SK-N-SH (cell line): ENCODE measurements around the gene CFAP251. TPM values are rescaled to one million over a fixed set of nuclear protein-coding genes. Genes with fewer than 3 reads are reported as not detected.

Experiments
- CTCF ChIA-PET: fragments of 300-600, 350-600 bp; formaldehyde crosslinking; extraction: SDS; loops from one replicate; lab custom pipeline; 2021; lab: Yijun Ruan, JAX
- POLR2A ChIA-PET: fragments of 350-600 bp; sonication (Branson Sonifier 250); formaldehyde crosslinking; extraction: SDS; loops from one replicate; lab custom pipeline; 2020; ENCODE audit warnings: antibody characterized with exemption, inconsistent platforms; lab: Yijun Ruan, JAX
- DNase-seq: peaks from one replicate; pipeline ENCODE4 v3.0.0; 2012
- H2AFZ ChIP-seq: fragments of 200-600 bp; sonication (generic); 2 replicates; pipeline ENCODE4 v1.8.1; 2016; ENCODE audit warnings: antibody characterized with exemption, mild to moderate bottlenecking, low read depth
- H3F3A ChIP-seq: fragments of 200-600 bp; sonication (generic); replicated peaks from 2 replicates; pipeline ENCODE3; 2016; ENCODE audit warnings: antibody characterized with exemption, mild to moderate bottlenecking; ENCODE audit not compliant: insufficient read depth
- H3K27ac ChIP-seq, 2 experiments: fragments of 200-500 bp in 1 of 2; fragments of 200-600 bp in 1 of 2; sonication (Bioruptor generic) in 1 of 2; sonication (generic), shearing (Covaris generic) in 1 of 2; 2 replicates each; pipeline versions ENCODE4 v1.5.1 to v1.6.1; 2014 to 2016; ENCODE audit warnings: low read depth in 2 of 2, inconsistent platforms in 1 of 2, low read length in 1 of 2, mild to moderate bottlenecking in 1 of 2, mixed read lengths in 1 of 2
- H3K27me3 ChIP-seq: fragments of 200-600 bp; sonication (generic), shearing (Covaris generic); 2 replicates; pipeline ENCODE4 v1.6.1; 2016; ENCODE audit warnings: mixed run types; ENCODE audit not compliant: insufficient read depth
- H3K36me3 ChIP-seq, 2 experiments: fragments of 200-500 bp in 1 of 2; fragments of 200-600 bp in 1 of 2; sonication (Bioruptor generic) in 1 of 2; sonication (generic) in 1 of 2; replicated peaks in 1 of 2; 2 replicates each; pipeline versions ENCODE3 to v1.5.1; 2014 to 2016; ENCODE audit warnings: low read length in 1 of 2, mild to moderate bottlenecking in 1 of 2; ENCODE audit not compliant: insufficient read depth in 2 of 2, control insufficient read depth in 1 of 2
- H3K4me1 ChIP-seq, 2 experiments: fragments of 200-500 bp in 1 of 2; fragments of 200-600 bp in 1 of 2; sonication (Bioruptor generic) in 1 of 2; sonication (generic), shearing (Covaris generic) in 1 of 2; 2 replicates each; pipeline versions ENCODE4 v1.5.1 to v1.6.1; 2014 to 2016; ENCODE audit warnings: low read depth in 1 of 2, low read length in 1 of 2, mixed run types in 1 of 2; ENCODE audit not compliant: insufficient read depth in 2 of 2, control insufficient read depth in 1 of 2
- H3K4me2 ChIP-seq: fragments of 200-600 bp; sonication (generic), shearing (Covaris generic); 2 replicates; pipeline ENCODE4 v1.6.1; 2017; ENCODE audit warnings: mixed run types
- H3K4me3 ChIP-seq, 2 experiments: fragments of 200-500 bp in 1 of 2; fragments of 200-600 bp in 1 of 2; sonication (Bioruptor generic) in 1 of 2; sonication (generic), shearing (Covaris generic) in 1 of 2; 2 replicates each; pipeline versions ENCODE4 v1.5.1 to v1.8.1; 2014 to 2016; ENCODE audit warnings: low read depth in 2 of 2, inconsistent platforms in 1 of 2, low read length in 1 of 2, mild to moderate bottlenecking in 1 of 2, mixed read lengths in 1 of 2, moderate library complexity in 1 of 2
- H3K79me2 ChIP-seq: fragments of 200-600 bp; sonication (generic); 2 replicates; pipeline ENCODE4 v1.8.1; 2017; ENCODE audit warnings: mild to moderate bottlenecking; ENCODE audit not compliant: insufficient read depth
- H3K9ac ChIP-seq: fragments of 200-600 bp; sonication (generic); 2 replicates; pipeline ENCODE4 v1.6.1; 2017; ENCODE audit warnings: mixed run types
- H3K9me2 ChIP-seq: fragments of 200-600 bp; sonication (generic); 2 replicates; pipeline ENCODE4 v1.6.1; 2017; ENCODE audit warnings: mixed run types
- H3K9me3 ChIP-seq: fragments of 200-600 bp; sonication (generic); 2 replicates; pipeline ENCODE4 v1.6.1; 2017; ENCODE audit warnings: mixed run types, mild to moderate bottlenecking, moderate library complexity
- H4K20me1 ChIP-seq: fragments of 200-600 bp; sonication (generic); 2 replicates; pipeline ENCODE4 v1.6.1; 2017; ENCODE audit warnings: mild to moderate bottlenecking, mixed run types; ENCODE audit not compliant: insufficient read depth
- CHD2 ChIP-seq: fragments of 150-350 bp; IDR thresholded peaks from 2 replicates; pipeline ENCODE4 v1.6.1; 2018; ENCODE audit warnings: low read length; ENCODE audit not compliant: partially characterized antibody
- EZH2phosphoT487 ChIP-seq: fragments of 200-600 bp; sonication (generic); IDR thresholded peaks from 2 replicates; pipeline ENCODE4 v1.6.1; 2017; ENCODE audit warnings: low read depth, mixed run types, mild to moderate bottlenecking, antibody characterized with exemption, moderate library complexity, borderline replicate concordance
- FOSL2 ChIP-seq: IDR thresholded peaks from 2 replicates; pipeline ENCODE4 v1.4.0; 2012; ENCODE audit warnings: low read depth, mild to moderate bottlenecking, moderate library complexity, borderline replicate concordance
- FOXM1 ChIP-seq: IDR thresholded peaks from 2 replicates; pipeline ENCODE4 v1.4.0; 2012; ENCODE audit warnings: low read depth, mild to moderate bottlenecking
- GABPA ChIP-seq: IDR thresholded peaks from 2 replicates; pipeline ENCODE4 v1.4.0; 2012; ENCODE audit warnings: low read depth, mild to moderate bottlenecking
- NRF1 ChIP-seq: IDR thresholded peaks from 2 replicates; pipeline ENCODE4 v1.6.1; 2012; ENCODE audit warnings: low read depth, mild to moderate bottlenecking, low read length
- RAD21 ChIP-seq: IDR thresholded peaks from 2 replicates; pipeline ENCODE4 v1.6.1; 2012; ENCODE audit warnings: mild to moderate bottlenecking, low read length
- RXRA ChIP-seq: IDR thresholded peaks from 2 replicates; pipeline ENCODE4 v1.4.0; 2012; ENCODE audit warnings: low read depth, mild to moderate bottlenecking, borderline replicate concordance
- TCF12 ChIP-seq: IDR thresholded peaks from 2 replicates; pipeline ENCODE4 v1.4.0; 2012
- TEAD4 ChIP-seq: IDR thresholded peaks from 2 replicates; pipeline ENCODE4 v1.4.0; 2012; ENCODE audit warnings: mild to moderate bottlenecking, borderline replicate concordance; ENCODE audit not compliant: insufficient read depth
- YY1 ChIP-seq: IDR thresholded peaks from 2 replicates; pipeline ENCODE4 v1.4.0; 2012; ENCODE audit warnings: low read depth, mild to moderate bottlenecking
- WGBS: methylation state at CpG from one replicate; pipeline ENCODE4 v1.1.6; 2017; ENCODE audit warnings: low lambda C conversion rate; 5-methylcytosine and 5-hydroxymethylcytosine counted together
- polyA plus RNA-seq, 3 experiments: library from polyadenylated mRNA; depleted of rRNA; stranded (reverse); fragments of >200 nt; gene quantifications; 2 replicates each; pipeline ENCODE4 v1.2.3, GENCODE V29; 2012
- TF ChIP-seq, protein P1 (sequence below): IDR thresholded peaks from 2 replicates; pipeline ENCODE4 v1.4.0; 2012; ENCODE audit warnings: low read depth, borderline replicate concordance
- TF ChIP-seq, protein P2 (sequence below): IDR thresholded peaks from 2 replicates; pipeline ENCODE4 v1.6.1; 2012; ENCODE audit warnings: mild to moderate bottlenecking, low read depth, low read length, moderate library complexity
- TF ChIP-seq, protein P3 (sequence below): fragments of 150-350 bp; IDR thresholded peaks from 2 replicates; pipeline ENCODE4 v1.6.1; 2016; ENCODE audit warnings: mild to moderate bottlenecking, low read depth, low read length
- TF ChIP-seq, protein P4 (sequence below): IDR thresholded peaks from 2 replicates; pipeline ENCODE4 v1.4.0; 2012; ENCODE audit warnings: low read depth, borderline replicate concordance

Gene CFAP251
- polyA plus RNA-seq, 1 of the 3 experiments (the other 2 are of a cell fraction): 5.7 TPM

DNA sequence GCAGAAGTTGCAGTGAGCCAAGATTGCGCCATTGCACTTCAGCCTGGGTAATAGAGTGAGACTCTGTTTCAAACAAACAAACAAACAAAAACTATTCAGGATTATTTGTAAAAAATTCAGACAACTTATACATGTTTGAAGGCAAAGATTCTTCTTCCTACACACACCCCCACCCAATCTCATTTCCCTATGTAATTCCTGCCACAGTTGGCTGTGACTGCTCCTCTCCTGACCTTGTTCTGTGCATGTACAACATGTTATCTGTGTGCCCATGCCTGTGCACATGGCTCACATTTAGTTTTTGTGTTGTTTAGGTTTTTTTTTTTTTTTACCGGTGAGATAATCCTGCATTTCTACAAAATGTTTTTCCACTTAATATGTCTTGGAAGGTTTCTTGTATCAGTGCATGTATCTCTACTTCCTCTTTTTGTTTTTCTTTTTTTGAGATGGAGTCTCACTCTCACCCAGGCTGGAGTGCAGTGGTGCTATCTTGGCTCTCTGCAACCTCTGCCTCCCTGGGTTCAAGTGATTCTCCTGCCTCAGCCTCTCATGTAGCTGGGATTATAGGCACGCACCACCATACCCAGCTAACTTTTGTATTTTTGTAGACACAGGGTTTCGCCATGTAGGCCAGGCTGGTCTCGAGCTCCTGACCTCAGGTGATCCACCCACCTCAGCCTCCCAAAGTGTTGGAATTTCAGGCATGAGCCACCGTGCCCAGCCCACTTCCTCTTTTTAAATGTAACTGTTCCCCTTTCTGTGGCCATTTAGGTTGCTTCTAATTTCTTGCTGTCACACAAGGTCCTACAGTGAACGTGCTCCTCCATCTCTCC is 8.7 kb downstream of the CFAP251 start:
- WGBS: 88% methylated on average over 7 of the region's 7 CpGs
- no peaks in the 10 kb centered on the region for H3K9me3 ChIP-seq
- no peaks in the 10 kb centered on the region for H3K27me3 ChIP-seq
- TF ChIP-seq TEAD4 (no peak), RXRA (no peak), GABPA (no peak), YY1 (no peak), CHD2 (no peak), FOXM1 (no peak)
- TF ChIP-seq, protein P1, sequence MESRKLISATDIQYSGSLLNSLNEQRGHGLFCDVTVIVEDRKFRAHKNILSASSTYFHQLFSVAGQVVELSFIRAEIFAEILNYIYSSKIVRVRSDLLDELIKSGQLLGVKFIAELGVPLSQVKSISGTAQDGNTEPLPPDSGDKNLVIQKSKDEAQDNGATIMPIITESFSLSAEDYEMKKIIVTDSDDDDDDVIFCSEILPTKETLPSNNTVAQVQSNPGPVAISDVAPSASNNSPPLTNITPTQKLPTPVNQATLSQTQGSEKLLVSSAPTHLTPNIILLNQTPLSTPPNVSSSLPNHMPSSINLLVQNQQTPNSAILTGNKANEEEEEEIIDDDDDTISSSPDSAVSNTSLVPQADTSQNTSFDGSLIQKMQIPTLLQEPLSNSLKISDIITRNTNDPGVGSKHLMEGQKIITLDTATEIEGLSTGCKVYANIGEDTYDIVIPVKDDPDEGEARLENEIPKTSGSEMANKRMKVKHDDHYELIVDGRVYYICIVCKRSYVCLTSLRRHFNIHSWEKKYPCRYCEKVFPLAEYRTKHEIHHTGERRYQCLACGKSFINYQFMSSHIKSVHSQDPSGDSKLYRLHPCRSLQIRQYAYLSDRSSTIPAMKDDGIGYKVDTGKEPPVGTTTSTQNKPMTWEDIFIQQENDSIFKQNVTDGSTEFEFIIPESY: no peak
- TF ChIP-seq, protein P2, sequence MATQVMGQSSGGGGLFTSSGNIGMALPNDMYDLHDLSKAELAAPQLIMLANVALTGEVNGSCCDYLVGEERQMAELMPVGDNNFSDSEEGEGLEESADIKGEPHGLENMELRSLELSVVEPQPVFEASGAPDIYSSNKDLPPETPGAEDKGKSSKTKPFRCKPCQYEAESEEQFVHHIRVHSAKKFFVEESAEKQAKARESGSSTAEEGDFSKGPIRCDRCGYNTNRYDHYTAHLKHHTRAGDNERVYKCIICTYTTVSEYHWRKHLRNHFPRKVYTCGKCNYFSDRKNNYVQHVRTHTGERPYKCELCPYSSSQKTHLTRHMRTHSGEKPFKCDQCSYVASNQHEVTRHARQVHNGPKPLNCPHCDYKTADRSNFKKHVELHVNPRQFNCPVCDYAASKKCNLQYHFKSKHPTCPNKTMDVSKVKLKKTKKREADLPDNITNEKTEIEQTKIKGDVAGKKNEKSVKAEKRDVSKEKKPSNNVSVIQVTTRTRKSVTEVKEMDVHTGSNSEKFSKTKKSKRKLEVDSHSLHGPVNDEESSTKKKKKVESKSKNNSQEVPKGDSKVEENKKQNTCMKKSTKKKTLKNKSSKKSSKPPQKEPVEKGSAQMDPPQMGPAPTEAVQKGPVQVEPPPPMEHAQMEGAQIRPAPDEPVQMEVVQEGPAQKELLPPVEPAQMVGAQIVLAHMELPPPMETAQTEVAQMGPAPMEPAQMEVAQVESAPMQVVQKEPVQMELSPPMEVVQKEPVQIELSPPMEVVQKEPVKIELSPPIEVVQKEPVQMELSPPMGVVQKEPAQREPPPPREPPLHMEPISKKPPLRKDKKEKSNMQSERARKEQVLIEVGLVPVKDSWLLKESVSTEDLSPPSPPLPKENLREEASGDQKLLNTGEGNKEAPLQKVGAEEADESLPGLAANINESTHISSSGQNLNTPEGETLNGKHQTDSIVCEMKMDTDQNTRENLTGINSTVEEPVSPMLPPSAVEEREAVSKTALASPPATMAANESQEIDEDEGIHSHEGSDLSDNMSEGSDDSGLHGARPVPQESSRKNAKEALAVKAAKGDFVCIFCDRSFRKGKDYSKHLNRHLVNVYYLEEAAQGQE: no peak
- POLR2A ChIA-PET: no interaction called here
- H3K36me3 ChIP-seq: peaks cover 0 to 5% of the 10 kb centered on the region in 2 experiments
- peak overlapping the region in 1 of 2 experiments; percentile 43; a peak in 2 of 4 replicates for H3K27ac ChIP-seq
- H2AFZ ChIP-seq: 0 out of 2 replicates have a peak overlapping the region, but pooled peaks have one; percentile 17
- H3K4me2 ChIP-seq: peak overlapping the region; percentile 23; the same call in 1 of the 2 replicates
- H3K9me2 ChIP-seq: no peaks in the 10 kb centered on the region
- no peaks in the 10 kb centered on the region for H4K20me1 ChIP-seq
- CTCF ChIA-PET: interaction anchor here (1.5 kb wide), 1 partner anchor 132 kb away, joined by 4 read pairs; no protein-coding TSS in a partner anchor
- peaks cover 6% of the 10 kb centered on the region for H3F3A ChIP-seq
- no peak overlapping the region for H3K4me3 ChIP-seq
- peaks cover 0 to 32% of the 10 kb centered on the region in 2 experiments; a peak in 3 of 4 replicates for H3K4me1 ChIP-seq
- no peak for DNase-seq
- no peaks in the 10 kb centered on the region; the same call in 1 of the 2 replicates for H3K79me2 ChIP-seq
- H3K9ac ChIP-seq: no peak overlapping the region

DNA sequence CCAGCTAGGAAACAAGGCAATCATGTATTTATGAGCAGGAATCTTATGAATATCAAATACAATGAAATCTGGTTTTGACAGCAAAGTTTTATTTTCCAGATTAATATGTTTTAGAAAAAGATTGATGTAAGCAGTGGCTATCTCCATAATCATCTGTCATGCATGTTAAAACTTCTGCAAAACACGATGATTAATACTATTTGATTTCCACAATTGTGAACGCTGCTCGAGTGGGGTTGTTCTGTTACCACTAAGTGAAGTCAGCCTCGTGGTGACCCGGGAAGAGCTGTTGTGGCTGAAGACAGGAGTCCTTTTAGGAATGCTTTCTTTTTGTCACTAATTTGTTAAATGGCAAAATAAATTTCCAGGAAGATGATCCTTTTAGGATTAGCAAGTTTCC is 9.4 kb downstream of the CFAP251 start:
- H3K36me3 ChIP-seq: peaks cover 0 to 11% of the 10 kb centered on the region in 2 experiments

More for the DNA sequence above, 9.4 kb downstream of the CFAP251 start:
- Histone ChIP-seq H3K9ac (no peak overlapping the region), H3K4me3 (no peak overlapping the region), H3K9me2 (no peaks in the 10 kb centered on the region), H3K9me3 (no peaks in the 10 kb centered on the region), H3K27ac (peak overlapping the region in 1 of 2 experiments; percentile 43; a peak in 2 of 4 replicates), H3K79me2 (no peaks in the 10 kb centered on the region; the same call in 1 of the 2 replicates), H3K4me1 (peaks cover 0 to 32% of the 10 kb centered on the region in 2 experiments; a peak in 3 of 4 replicates), H4K20me1 (no peaks in the 10 kb centered on the region), H3K27me3 (no peaks in the 10 kb centered on the region)
- WGBS: 54% methylated on average over 5 of the region's 5 CpGs
- CTCF ChIA-PET: interaction anchor here (1.5 kb wide), 1 partner anchor 133 kb away, joined by 4 read pairs; no protein-coding TSS in a partner anchor
- DNase-seq: no peak
- TF ChIP-seq RXRA: no peak
- TF ChIP-seq NRF1: no peak
- no peak for TF ChIP-seq CHD2
- TF ChIP-seq, protein P3, sequence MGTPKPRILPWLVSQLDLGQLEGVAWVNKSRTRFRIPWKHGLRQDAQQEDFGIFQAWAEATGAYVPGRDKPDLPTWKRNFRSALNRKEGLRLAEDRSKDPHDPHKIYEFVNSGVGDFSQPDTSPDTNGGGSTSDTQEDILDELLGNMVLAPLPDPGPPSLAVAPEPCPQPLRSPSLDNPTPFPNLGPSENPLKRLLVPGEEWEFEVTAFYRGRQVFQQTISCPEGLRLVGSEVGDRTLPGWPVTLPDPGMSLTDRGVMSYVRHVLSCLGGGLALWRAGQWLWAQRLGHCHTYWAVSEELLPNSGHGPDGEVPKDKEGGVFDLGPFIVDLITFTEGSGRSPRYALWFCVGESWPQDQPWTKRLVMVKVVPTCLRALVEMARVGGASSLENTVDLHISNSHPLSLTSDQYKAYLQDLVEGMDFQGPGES: no peak
- no peak for TF ChIP-seq EZH2phosphoT487
- TF ChIP-seq, protein P4, sequence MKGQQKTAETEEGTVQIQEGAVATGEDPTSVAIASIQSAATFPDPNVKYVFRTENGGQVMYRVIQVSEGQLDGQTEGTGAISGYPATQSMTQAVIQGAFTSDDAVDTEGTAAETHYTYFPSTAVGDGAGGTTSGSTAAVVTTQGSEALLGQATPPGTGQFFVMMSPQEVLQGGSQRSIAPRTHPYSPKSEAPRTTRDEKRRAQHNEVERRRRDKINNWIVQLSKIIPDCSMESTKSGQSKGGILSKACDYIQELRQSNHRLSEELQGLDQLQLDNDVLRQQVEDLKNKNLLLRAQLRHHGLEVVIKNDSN: no peak
- TF ChIP-seq YY1: no peak
- TF ChIP-seq TEAD4: no peak
- no peak for TF ChIP-seq RAD21
- TF ChIP-seq FOSL2: no peak
- no peak for TF ChIP-seq TCF12
- TF ChIP-seq, all 33 proteins: peak for 0
- POLR2A ChIA-PET: no interaction called here
- Histone ChIP-seq H3K4me2 (peak overlapping the region; percentile 23; the same call in 1 of the 2 replicates), H3F3A (peaks cover 6% of the 10 kb centered on the region), H2AFZ (0 out of 2 replicates have a peak overlapping the region, but pooled peaks have one; percentile 17)
